ENCODE results near the gene COBL. TPM values are rescaled to one million over a fixed set of nuclear protein-coding genes. Genes with fewer than 3 reads are reported as not detected.

Gene COBL
- total RNA-seq, 2 donors from 2014 or later, result 36.5 to 46.6 TPM

GRCh38 chr7:51027106-51027934 lies 289.3 kb downstream of the COBL start:
- Histone ChIP-seq H3K27ac (no peak overlapping the region), H3K4me1 (replicated peaks) (no peaks in the 10 kb centered on the region), H3K27me3 (replicated peaks; ENCODE audit: insufficient read depth) (no peaks in the 10 kb centered on the region), H3K9me3 (no peaks in the 10 kb centered on the region), H3K36me3 (no peaks in the 10 kb centered on the region), H3K4me3 (no peak overlapping the region)
- TF ChIP-seq POLR2AphosphoS5 (IDR thresholded peaks at IDR 0.05), result no peak
- no peak for TF ChIP-seq CTCF (IDR thresholded peaks at IDR 0.05)
- no peak for TF ChIP-seq POLR2A (IDR thresholded peaks at IDR 0.05)
- WGBS, result 97% methylated on average over 10 of the region's 10 CpGs
- no peak for DNase-seq (ENCODE audit: low spot score)
- intact Hi-C loops (cut with DNase I), result no loop called here

GRCh38 chr7:51026341-51026740 lies 290.3 kb downstream of the COBL start:
- WGBS, result 97% methylated on average over 12 of the region's 12 CpGs
- Histone ChIP-seq H3K4me1 (replicated peaks) (no peaks in the 10 kb centered on the region), H3K27ac (no peak overlapping the region), H3K36me3 (no peaks in the 10 kb centered on the region), H3K9me3 (no peaks in the 10 kb centered on the region), H3K27me3 (replicated peaks; ENCODE audit: insufficient read depth) (no peaks in the 10 kb centered on the region), H3K4me3 (no peak overlapping the region)
- TF ChIP-seq POLR2AphosphoS5 (IDR thresholded peaks at IDR 0.05) (no peak), CTCF (IDR thresholded peaks at IDR 0.05) (no peak), POLR2A (IDR thresholded peaks at IDR 0.05) (no peak)
- intact Hi-C loops (cut with DNase I), result no loop called here
- no peak for DNase-seq (ENCODE audit: low spot score)

GRCh38 chr7:51025668-51026067 lies 290.9 kb downstream of the COBL start:
- no peaks in the 10 kb centered on the region for H3K36me3 ChIP-seq
- 80% methylated on average over 1 of the region's 2 CpGs for WGBS
- no peak for DNase-seq (ENCODE audit: low spot score)
- no peaks in the 10 kb centered on the region for H3K9me3 ChIP-seq
- intact Hi-C loops (cut with DNase I), result no loop called here
- no peak overlapping the region for H3K4me3 ChIP-seq
- H3K27me3 ChIP-seq (replicated peaks; ENCODE audit: insufficient read depth), result no peaks in the 10 kb centered on the region
- no peak overlapping the region for H3K27ac ChIP-seq
- TF ChIP-seq CTCF (IDR thresholded peaks at IDR 0.05) (no peak), POLR2AphosphoS5 (IDR thresholded peaks at IDR 0.05) (no peak), POLR2A (IDR thresholded peaks at IDR 0.05) (no peak)
- H3K4me1 ChIP-seq (replicated peaks), result no peaks in the 10 kb centered on the region

- no peak for DNase-seq (ENCODE audit: low spot score)
- Histone ChIP-seq H3K4me3 (no peak overlapping the region), H3K27ac (no peak overlapping the region), H3K36me3 (no peaks in the 10 kb centered on the region), H3K4me1 (replicated peaks) (no peaks in the 10 kb centered on the region), H3K27me3 (replicated peaks; ENCODE audit: insufficient read depth) (no peaks in the 10 kb centered on the region), H3K9me3 (no peaks in the 10 kb centered on the region)
- intact Hi-C loops (cut with DNase I), result no loop called here
- 90% methylated on average over 16 of the region's 16 CpGs for WGBS
- no peak for TF ChIP-seq POLR2A (IDR thresholded peaks at IDR 0.05)
- TF ChIP-seq POLR2AphosphoS5 (IDR thresholded peaks at IDR 0.05), result no peak
- no peak for TF ChIP-seq CTCF (IDR thresholded peaks at IDR 0.05)
Measured at GRCh38 chr7:51024867-51025266, 291.7 kb downstream of the COBL start.

DNA sequence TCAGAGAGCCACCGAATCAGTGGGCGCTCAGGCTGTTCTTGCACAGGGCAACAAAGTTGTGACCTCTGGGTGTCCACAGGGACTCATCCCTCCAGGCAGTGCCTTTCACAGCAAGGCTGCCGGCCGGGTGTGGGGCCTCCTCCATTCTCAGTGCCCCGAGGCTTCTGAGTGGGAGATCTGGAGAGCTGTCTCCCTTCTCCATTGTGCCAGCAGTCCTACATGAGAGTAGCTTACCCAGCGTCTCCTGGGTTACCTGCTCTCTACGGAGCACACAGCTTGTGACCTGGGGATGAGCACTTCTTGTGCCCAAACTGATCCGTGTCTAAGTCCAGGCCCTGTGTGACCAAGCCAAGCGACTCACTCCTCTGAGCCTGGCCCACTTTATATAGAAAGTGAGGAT lies 293.1 kb downstream of the COBL start:
- no peak for TF ChIP-seq POLR2A (IDR thresholded peaks at IDR 0.05)
- TF ChIP-seq POLR2AphosphoS5 (IDR thresholded peaks at IDR 0.05), result no peak
- TF ChIP-seq CTCF (IDR thresholded peaks at IDR 0.05), result no peak
- Histone ChIP-seq H3K27ac (no peak overlapping the region), H3K4me1 (replicated peaks) (no peaks in the 10 kb centered on the region), H3K27me3 (replicated peaks; ENCODE audit: insufficient read depth) (no peaks in the 10 kb centered on the region), H3K4me3 (no peak overlapping the region), H3K9me3 (no peaks in the 10 kb centered on the region), H3K36me3 (no peaks in the 10 kb centered on the region)
- intact Hi-C loops (cut with DNase I), result no loop called here
- no peak for DNase-seq (ENCODE audit: low spot score)
- 91% methylated on average over 9 of the region's 9 CpGs for WGBS

Data from prostate gland (tissue), 2 donors.